Left colon (tissue), 2 donors: ENCODE data around the gene MKX. TPM values are rescaled to one million over a fixed set of nuclear protein-coding genes. Genes with fewer than 3 reads are reported as not detected.
A peak's percentile ranks its signal among the peaks of the same experiment; 100 is the strongest.

ENCODE experiments used
- ATAC-seq: fragments of 200-7000 bp; cut with Tn5 transposase; one replicate; pipeline ENCODE4 v1.9.1; 2020; ENCODE audit warnings: mild to moderate bottlenecking, moderate library complexity
- DNase-seq, 2 donors: peaks; one replicate each; pipeline ENCODE4 v3.0.0-alpha.2; 2020
- intact Hi-C, 2 donors: fragments of 100-400 bp; cut with DNase I in 1 of 2; cut with micrococcal nuclease in 1 of 2; formaldehyde crosslinking; loops; one replicate each; pipeline versions ENCODE4 v1.11.2 to v1.14.0; 2022; cut with DNase I, micrococcal nuclease
- long read RNA-seq: library from polyadenylated mRNA; unstranded; transcript quantifications from one replicate; pipeline ENCODE4 v2.0.0, GENCODE V29; 2021
- total RNA-seq, 2 donors: library from RNA; stranded (reverse); fragmentation: NEBNext Ultra II Directional; extraction: Animal tissue kit (Norgen Biotek cat#: 25700); gene quantifications; one replicate each; pipeline ENCODE4 v1.2.1, GENCODE V29; 2021
- donor health status: DM: no; HTN: no; CAD: no.
- donor health status: DM: yes; HTN: yes; CAD: no.

The MKX gene, protein sequence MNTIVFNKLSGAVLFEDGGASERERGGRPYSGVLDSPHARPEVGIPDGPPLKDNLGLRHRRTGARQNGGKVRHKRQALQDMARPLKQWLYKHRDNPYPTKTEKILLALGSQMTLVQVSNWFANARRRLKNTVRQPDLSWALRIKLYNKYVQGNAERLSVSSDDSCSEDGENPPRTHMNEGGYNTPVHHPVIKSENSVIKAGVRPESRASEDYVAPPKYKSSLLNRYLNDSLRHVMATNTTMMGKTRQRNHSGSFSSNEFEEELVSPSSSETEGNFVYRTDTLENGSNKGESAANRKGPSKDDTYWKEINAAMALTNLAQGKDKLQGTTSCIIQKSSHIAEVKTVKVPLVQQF
- total RNA-seq = under 1 TPM; 0.06 to 0.75 TPM
- long read RNA-seq, partial matches to known transcripts = 0 of 1 reads
- long read RNA-seq, other reads (novel, unspliced or antisense) = 0 of 1 reads

DNA sequence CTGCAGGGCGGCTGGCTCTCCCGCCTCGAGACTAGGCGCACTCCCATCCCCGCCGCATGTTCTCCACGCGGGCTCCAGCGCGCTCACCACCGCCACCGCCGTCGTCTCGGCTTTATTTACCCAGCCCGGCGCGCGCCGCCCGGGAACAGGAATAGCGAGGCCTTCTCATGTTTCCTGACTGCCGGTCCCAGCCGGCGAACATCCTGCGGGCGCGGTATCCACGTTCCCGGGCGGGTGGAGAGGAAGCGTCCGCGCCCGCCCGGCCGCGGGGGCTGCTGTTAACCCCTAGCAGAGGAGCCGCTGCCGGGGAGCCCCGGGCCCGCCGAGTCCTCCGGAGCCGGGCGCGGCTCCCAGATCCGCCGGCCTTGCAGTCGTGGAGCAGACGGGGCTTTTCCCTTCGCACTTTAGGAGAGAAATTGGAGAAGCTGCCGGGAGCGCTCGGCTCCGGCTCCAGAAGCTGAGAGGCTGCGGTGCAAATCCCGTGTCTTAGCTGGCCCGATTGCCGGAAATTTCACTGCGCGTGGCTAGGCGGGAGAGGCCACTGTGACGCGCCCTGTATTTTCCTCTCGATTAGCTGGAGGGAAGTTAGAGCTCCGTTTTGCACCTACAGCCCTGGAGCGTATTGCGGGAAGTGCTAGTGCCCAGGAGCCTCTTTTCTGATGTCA, at the start of gene MKX:
TSS of gene MKX (minus strand) at position 88 of the 665 bp plus-strand sequence. CDS start 2,404 bp downstream, outside the sequence.
- ATAC-seq (no peak), DNase-seq (peak; percentile 28 to 47)
- intact Hi-C loops = no loop called here

DNA sequence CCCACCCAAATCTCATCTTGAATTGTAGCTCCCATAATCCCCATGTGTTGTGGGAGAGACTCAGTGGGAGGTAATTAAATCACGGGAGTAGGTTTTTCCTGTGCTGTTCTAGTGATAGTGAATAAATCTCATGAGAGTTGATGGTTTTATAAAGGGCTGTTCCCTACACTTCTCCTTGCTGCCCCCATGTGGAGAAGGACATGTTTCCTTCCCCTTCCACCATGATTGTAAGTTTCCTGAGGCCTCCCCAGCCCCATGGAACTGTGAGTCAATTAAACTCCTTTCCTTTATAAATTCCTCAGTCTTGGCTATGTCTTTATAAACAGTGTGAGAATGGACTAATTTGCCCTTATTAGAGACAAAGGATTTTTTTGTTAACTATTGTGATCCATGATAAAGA, 48.5 kb upstream of the MKX start:
- intact Hi-C loops = no loop called here
- ATAC-seq = no peak
- DNase-seq = peak in 1 of 2 donors; percentile 10

- intact Hi-C loops = no loop called here
- ATAC-seq (no peak), DNase-seq (no peak)
Observed at GRCh38 chr10:27792216-27792615, 46.6 kb upstream of the MKX start.

DNA sequence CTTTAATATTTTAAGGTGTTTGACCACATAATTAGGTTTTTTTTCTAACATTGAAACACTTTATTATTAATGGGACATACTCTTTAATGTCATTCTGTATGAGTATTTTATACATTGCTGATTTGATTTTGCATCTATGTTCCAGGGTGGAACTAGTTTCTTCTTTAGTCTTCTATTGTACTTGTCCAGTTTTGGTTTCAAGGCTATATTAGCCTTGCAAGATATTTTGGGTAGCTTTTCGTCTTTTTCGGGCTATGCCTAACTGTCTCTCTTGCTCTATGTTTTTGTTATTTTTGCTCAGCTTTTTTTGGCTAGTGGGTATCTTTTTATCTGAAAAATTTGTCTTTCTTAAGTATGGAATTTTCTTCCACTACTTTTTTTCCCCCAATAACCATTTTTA, 38.7 kb upstream of the MKX start:
- DNase-seq (no peak), ATAC-seq (no peak)
- intact Hi-C loops = no loop called here

DNA sequence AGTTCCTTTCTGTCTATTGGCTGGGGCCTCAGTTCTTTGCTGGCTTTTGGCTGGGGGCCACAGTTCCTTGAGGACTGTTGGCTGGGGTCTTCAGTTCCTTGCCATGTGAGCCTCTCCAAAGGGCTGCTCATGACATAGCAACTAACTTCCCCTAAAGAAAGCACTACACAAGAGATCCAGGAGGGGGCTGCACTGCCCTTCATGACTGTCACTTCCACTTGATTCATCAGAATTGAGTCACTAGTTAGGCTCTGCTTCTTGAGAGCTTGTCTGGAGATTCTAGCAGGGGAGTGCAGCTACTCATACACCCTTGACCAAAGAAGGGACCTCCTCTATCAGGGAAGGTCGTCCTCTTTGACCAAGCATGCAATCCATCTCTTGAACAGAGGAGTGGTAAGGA, 38.0 kb upstream of the MKX start:
- intact Hi-C loops = no loop called here
- ATAC-seq (no peak), DNase-seq (no peak)

GRCh38 chr10:27779462-27780015, 33.9 kb upstream of the MKX start:
- no peak for ATAC-seq
- no peak for DNase-seq
- intact Hi-C loops = no loop called here

DNA sequence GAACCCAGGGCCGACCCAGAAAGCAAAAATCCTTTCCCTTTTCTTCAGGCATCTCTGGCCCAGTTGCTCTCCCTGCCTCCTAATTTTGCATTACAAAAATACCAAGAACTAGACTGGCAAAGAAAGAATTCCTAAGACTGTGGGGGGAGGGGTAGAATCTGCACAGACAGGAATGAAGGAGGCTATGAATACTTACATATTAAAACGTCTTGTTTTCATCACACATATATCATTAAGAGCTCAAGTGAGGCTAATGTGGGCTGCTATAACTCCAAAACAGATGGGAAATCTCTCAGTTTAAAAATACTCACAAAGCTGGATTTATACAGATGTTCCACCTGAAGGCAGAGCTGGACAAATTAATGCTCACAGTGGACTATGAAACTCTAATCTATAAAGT, 29.2 kb upstream of the MKX start:
- intact Hi-C loops = no loop called here
- ATAC-seq = no peak
- no peak for DNase-seq

- ATAC-seq = no peak
- intact Hi-C loops = no loop called here
Observed at GRCh38 chr10:27771231-27771630, 25.6 kb upstream of the MKX start.

DNA sequence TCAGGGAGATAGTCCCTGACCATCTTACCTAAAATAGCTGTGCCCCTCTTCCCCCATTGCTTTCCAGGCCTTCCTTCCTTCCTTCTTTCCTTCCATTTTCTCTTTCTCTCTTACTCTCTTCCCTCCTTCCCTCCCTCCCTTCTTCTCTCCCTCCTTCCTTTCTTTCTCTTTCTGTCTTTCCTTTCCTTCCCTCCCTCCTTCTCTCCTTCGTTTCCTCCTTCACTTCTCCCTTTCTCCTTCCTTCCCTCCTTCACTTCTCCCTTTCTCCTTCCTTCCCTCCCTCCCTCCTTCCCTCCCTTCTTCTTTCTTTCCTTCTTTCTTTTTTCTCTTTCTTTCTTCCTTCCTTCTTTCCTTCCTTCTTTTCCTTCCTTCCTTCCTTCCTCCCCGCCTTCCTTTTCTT, 24.6 kb upstream of the MKX start:
- no peak for DNase-seq
- no peak for ATAC-seq
- intact Hi-C loops = no loop called here

More at GRCh38 chr10:27771231-27771630, 25.6 kb upstream of the MKX start:
- no peak for DNase-seq

GRCh38 chr10:27760867-27761266, 15.2 kb upstream of the MKX start:
- no peak for ATAC-seq
- DNase-seq = no peak
- intact Hi-C loops = no loop called here

- ATAC-seq (no peak), DNase-seq (no peak)
- intact Hi-C loops = loop anchor here in 1 of 2 donors (10.0 kb wide), 1 partner anchor 425 kb away; no protein-coding TSS in a partner anchor
Observed at GRCh38 chr10:27759483-27760272, 14.1 kb upstream of the MKX start.

DNA sequence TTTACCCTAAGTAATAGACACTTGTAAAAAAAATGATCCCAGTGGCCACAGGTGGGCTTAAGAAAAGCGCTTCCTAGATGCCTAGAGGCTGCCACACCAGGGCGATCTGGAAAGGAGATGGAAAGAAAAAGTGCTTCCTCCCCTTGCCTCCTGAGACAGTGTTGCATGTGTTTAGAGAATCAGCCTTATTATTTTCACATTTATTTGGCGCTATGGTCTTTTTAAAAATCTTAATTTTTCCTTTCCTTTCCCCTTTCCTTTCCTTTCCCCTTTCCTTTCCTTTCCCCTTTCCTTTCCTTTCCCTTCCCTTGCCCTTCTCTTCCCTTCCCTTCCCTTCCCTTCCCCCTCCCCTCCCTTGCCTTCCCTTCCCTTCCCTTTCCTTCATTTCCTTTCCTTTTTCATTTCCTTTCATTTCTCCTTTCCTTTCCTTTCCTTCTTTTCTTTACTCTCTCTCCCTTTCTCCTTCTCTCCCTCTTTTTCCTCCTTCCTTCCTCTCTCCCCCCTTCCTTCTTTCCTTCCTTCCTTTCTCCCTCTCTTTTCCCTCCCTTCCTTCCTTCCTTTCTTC, 7.1 kb upstream of the MKX start:
- intact Hi-C loops = loop anchor here in 1 of 2 donors (10.0 kb wide), 1 partner anchor 432 kb away; no protein-coding TSS in a partner anchor
- no peak for ATAC-seq
- DNase-seq = no peak

- ATAC-seq (no peak), DNase-seq (no peak)
- intact Hi-C loops = no loop called here
Observed at GRCh38 chr10:27748601-27749000, 3.0 kb upstream of the MKX start.

GRCh38 chr10:27747096-27747451, 1.5 kb upstream of the MKX start:
- intact Hi-C loops = no loop called here
- no peak for DNase-seq
- ATAC-seq = no peak

DNA sequence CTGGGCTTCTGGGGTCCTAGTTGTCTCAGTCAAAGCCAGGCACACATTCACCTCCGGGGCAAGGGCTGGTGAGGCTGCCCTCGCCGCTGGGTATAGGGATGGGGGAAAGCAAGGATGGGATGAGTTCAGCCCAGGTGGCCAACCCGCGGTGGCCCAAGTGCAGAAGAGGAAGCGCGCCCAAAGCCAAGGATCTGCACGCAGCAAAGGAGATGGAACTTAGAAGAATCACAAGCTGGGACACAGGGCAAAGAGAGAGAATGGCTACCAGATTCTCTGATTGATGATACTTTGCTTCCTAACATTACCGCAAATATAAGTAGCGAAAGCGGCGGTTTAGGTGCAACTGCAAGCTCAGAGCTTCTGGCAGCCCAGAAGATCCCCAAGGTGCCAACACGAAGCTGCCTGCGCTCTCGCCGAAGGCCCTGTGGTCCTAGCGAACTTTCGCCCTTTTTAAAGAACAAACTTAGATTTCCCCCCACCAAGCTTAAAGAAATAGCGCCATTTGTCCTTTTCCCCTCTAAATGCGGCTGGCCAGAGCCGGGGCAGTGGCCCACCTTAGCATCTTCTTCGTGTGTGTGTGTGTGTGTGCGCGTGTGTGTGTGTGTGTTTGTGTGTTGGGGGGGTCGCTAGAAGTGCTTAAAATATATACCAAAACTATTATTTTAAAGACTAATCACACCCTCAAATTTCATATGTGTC, 927 bp upstream of the MKX start:
- intact Hi-C loops = no loop called here
- DNase-seq (no peak), ATAC-seq (no peak)

- ATAC-seq (no peak), DNase-seq (peak in 1 of 2 donors; percentile 4)
- intact Hi-C loops = loop anchor here in 1 of 2 donors (5.0 kb wide), 1 partner anchor 497 kb away; no protein-coding TSS in a partner anchor
Observed at GRCh38 chr10:27744802-27745731, 552 bp downstream of the MKX start.
